ENCODE results near the gene C2CD5. TPM values are rescaled to one million over a fixed set of nuclear protein-coding genes. Genes with fewer than 3 reads are reported as not detected.

C2CD5 gene
- total RNA-seq, 8 experiments from 2014 or later = 25.4 to 54.0 (median 34.0) TPM

DNA sequence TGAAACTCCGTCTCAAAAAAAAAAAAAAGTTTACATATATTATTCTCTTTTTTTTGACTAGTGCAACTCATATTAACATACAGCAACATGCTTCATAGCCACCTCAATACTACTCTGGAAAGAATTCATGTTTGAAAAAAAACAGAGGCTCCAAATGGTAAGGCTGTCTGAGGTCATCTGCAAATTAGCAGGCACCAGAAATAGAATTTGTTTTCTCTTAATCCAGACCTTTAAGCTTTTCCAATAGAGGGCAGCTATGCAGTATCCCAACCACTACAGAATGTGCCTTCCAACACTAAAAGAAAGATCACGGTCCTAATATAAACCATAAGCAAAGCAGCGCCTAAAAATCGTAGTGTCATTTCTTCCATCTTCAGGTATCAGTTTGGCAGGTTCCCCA, 12.0 kb downstream of the C2CD5 start:
- Histone ChIP-seq H3K27ac (no peak overlapping the region), H3K4me3 (no peak overlapping the region), H3K4me1 (replicated peaks in 1 of 2) (no peaks in the 10 kb centered on the region)
- 91 to 100% (median 100%) methylated on average over 1 to 4 of the region's 4 CpGs; no CpG with 5 or more reads in 2 of the 10 experiments for WGBS, 10 experiments
- no peak for ATAC-seq (replicated peaks in 6 of 8)
- in situ Hi-C loops (cut with MboI; ENCODE audit: low pct_unique_long_range_greater_than_20kb in 2 of 9, low sequenced_read_pairs in 9 of 9, unreplicated experiment in 9 of 9) = loop anchor here in 1 of 9 experiments (25.0 kb wide), 1 partner anchor 105 kb away; the partner anchor contains the start of gene ETNK1

DNA sequence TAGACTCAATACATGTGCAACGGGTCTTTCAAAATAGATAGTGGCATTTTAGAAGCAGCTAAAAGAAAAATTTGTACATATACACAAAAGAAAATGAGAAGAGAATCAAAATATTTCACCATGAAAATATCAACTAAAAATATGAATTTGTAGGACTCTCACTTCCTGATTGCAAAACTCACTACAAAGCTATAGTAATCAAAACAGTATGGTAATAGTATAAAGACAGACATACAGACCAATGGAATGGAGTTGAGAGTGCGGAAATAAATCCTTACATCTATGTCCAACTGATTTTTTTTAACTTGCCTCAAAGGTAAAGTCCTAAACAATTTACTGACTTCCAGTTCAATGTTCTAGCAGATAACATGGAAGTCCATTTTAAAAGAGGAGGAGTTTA, 13.1 kb downstream of the C2CD5 start:
- no peak overlapping the region for H3K27ac ChIP-seq
- in situ Hi-C loops (cut with MboI; ENCODE audit: low pct_unique_long_range_greater_than_20kb in 2 of 9, low sequenced_read_pairs in 9 of 9, unreplicated experiment in 9 of 9) = loop anchor here in 1 of 9 experiments (25.0 kb wide), 1 partner anchor 106 kb away; the partner anchor contains the start of gene ETNK1
- no peaks in the 10 kb centered on the region for H3K4me1 ChIP-seq (replicated peaks in 1 of 2)
- no peak overlapping the region for H3K4me3 ChIP-seq
- WGBS, 10 experiments = 83 to 100% (median 100%) methylated on average over 1 to 2 of the region's 2 CpGs
- no peak for ATAC-seq (replicated peaks in 6 of 8)

DNA sequence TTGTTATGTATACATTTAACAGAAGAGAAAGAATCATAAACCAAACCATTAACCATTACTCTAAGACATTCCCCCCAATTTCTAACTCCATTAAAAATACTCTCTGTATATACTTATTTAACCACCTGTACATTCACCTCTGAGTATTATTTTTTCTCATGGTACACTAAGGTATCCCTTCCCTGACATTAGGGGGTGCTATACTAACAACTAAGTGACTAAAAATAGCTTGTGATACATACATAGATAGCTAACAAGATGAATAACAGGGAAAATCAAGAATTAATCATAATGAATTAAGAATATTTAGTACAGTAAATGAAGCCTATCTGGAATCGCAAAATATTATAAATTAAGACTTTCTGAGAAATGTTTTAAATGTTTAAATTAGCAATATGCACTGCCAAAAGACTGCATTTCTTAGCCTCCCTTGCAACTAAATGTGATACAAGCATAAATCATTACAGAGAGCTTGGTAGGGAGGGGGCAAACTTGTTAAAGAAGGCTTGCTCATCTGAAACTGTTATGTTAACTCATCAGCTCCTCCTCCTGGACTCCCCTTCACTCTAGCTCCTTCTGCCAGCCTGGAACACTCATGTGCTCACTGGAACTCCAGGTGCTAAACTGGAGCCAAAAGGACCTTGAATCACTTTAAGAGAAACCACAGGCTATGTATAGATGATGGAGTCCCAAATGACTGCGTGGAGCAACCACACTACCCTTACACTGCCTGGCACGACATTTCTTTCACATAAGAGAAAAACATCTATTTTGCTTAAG, 14.9 kb downstream of the C2CD5 start:
- no peaks in the 10 kb centered on the region for H3K4me1 ChIP-seq (replicated peaks in 1 of 2)
- no peak overlapping the region for H3K4me3 ChIP-seq
- no peak overlapping the region for H3K27ac ChIP-seq
- in situ Hi-C loops (cut with MboI; ENCODE audit: low pct_unique_long_range_greater_than_20kb in 2 of 9, low sequenced_read_pairs in 9 of 9, unreplicated experiment in 9 of 9) = loop anchor here in 1 of 9 experiments (25.0 kb wide), 1 partner anchor 108 kb away; the partner anchor contains the start of gene ETNK1
- ATAC-seq (replicated peaks in 6 of 8) = peak in 4 of 8 experiments; percentile 41 to 86 (median 69)
- WGBS, 10 experiments = 33 to 100% (median 93%) methylated on average over 1 to 3 of the region's 3 CpGs; no CpG with 5 or more reads in 1 of the 10 experiments

DNA sequence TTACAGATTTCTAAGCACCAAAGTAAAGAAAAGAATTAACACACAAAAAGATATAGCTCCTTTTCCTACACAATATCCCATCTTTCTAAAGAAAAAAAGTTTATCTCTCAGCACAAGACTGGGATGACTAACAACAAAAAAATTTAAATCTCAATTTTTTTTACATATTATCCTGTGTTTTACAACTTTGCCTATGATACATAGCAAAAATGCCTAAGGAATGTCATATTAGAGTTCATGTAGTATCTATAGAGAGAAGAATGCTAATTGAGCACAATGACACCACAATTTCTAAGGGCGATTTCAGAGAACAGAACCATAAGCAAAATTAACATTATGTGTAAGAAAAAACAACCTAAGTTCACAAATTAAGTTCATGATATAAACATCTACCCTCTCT, 16.3 kb downstream of the C2CD5 start:
- peak in 3 of 8 experiments; percentile 39 to 65 (median 50) for ATAC-seq (replicated peaks in 6 of 8)
- Histone ChIP-seq H3K27ac (no peak overlapping the region), H3K4me1 (replicated peaks in 1 of 2) (no peaks in the 10 kb centered on the region), H3K4me3 (no peak overlapping the region)
- 11 to 100% (median 89%) methylated on average over 1 of the region's 1 CpG; no CpG with 5 or more reads in 1 of the 10 experiments for WGBS, 10 experiments
- in situ Hi-C loops (cut with MboI; ENCODE audit: low pct_unique_long_range_greater_than_20kb in 2 of 9, low sequenced_read_pairs in 9 of 9, unreplicated experiment in 9 of 9) = loop anchor here in 1 of 9 experiments (25.0 kb wide), 1 partner anchor 109 kb away; the partner anchor contains the start of gene ETNK1

DNA sequence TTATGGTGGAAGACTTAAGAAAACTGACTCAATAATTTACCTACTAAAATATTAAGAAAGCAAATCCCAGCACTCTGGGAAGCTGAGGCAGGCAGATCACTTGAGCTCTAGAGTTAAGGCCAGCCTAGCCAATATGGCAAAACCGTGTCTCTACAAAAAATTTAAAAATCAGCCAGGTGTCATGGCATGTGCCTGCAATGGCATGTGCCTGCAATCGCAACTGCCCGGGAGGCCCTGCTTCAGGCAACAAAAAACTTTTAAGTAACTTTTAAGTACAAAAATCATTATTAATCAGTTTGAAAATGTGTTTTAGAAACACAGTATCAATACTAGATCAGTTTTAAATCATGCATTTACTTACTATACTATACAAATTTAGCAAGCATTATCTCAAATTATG, 17.5 kb downstream of the C2CD5 start:
- H3K27ac ChIP-seq = no peak overlapping the region
- WGBS, 10 experiments = 83 to 100% (median 94%) methylated on average over 1 to 3 of the region's 3 CpGs; no CpG with 5 or more reads in 2 of the 10 experiments
- no peak overlapping the region for H3K4me3 ChIP-seq
- ATAC-seq (replicated peaks in 6 of 8) = no peak
- in situ Hi-C loops (cut with MboI; ENCODE audit: low pct_unique_long_range_greater_than_20kb in 2 of 9, low sequenced_read_pairs in 9 of 9, unreplicated experiment in 9 of 9) = loop anchor here in 1 of 9 experiments (25.0 kb wide), 1 partner anchor 110 kb away; the partner anchor contains the start of gene ETNK1
- no peaks in the 10 kb centered on the region for H3K4me1 ChIP-seq (replicated peaks in 1 of 2)

DNA sequence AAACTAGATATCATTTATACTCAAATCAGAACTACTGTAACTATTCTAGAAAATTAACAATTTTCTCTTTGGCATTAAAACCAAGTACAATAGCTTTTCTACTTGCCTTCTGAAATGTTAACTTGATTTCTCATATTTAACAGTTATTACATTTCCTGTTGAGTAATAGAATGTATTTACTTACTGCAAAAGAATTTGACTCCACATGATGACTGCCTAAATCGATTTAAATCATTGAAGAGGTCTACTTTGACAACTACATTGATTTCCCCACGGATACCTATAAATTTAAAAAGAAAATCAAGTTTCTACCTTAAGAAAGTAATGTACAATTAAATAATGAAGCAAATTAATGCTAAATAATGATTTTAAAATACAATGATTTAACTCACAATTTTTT, 18.9 kb downstream of the C2CD5 start:
- 73 to 100% (median 93%) methylated on average over 2 of the region's 2 CpGs; no CpG with 5 or more reads in 2 of the 10 experiments for WGBS, 10 experiments
- Histone ChIP-seq H3K4me1 (replicated peaks in 1 of 2) (no peaks in the 10 kb centered on the region), H3K27ac (no peak overlapping the region), H3K4me3 (no peak overlapping the region)
- in situ Hi-C loops (cut with MboI; ENCODE audit: low pct_unique_long_range_greater_than_20kb in 2 of 9, low sequenced_read_pairs in 9 of 9, unreplicated experiment in 9 of 9) = loop anchor here in 1 of 9 experiments (25.0 kb wide), 1 partner anchor 112 kb away; the partner anchor contains the start of gene ETNK1
- no peak for ATAC-seq (replicated peaks in 6 of 8)

DNA sequence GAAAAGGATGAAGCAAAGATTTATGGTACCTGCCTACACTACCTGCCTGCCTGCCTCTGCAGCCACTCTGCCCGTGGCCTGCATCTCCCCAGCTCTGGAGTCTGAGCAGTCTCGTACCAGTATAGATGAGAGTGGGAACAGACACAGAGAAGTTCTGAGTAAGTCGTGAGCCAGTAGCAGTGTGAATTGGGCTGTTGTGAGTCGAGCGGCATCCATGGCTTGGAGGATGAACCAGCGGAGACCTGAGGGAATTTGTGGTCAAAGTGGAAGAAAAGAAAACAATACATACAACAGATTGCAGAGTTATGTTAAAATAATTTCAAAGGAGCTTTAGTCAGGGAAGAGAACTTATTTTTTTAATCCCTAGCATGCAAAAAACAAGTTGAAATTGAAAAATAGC, 25.3 kb downstream of the C2CD5 start:
- 77 to 100% (median 92%) methylated on average over 1 to 6 of the region's 6 CpGs; no CpG with 5 or more reads in 1 of the 10 experiments for WGBS, 10 experiments
- no peak for ATAC-seq (replicated peaks in 6 of 8)
- H3K4me1 ChIP-seq (replicated peaks in 1 of 2) = no peaks in the 10 kb centered on the region
- in situ Hi-C loops (cut with MboI; ENCODE audit: low pct_unique_long_range_greater_than_20kb in 2 of 9, low sequenced_read_pairs in 9 of 9, unreplicated experiment in 9 of 9) = no loop called here
- H3K27ac ChIP-seq = no peak overlapping the region
- no peak overlapping the region for H3K4me3 ChIP-seq

DNA sequence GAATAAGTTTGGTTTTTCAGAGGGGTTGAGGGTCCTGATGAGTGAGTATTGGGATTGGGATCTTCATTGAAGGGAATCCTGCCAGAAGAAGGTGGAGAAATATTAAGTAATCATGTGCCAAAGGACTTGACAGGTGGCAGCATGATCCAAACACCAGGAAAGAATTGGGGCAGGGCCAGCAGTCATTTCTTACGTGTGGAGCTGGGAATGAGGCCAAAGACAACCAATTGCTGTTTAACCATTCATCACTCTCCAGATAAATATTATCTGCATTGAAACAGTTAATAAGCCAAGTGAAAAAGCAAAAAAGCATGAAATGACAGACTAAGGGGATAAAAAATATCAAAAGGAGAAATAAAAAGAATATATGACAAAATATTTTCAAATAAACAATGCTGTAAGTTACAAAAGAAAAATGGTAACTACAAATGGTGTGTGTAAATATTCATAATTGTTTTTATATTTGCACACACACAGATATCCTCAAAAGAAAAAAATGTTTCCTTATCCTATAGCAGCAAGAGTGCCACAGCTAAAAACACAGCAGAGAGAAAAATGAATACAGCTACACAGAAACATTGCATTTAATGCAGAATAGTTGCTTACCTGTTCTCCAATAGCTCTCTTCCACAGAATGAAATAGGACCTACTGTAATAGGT, 26.2 kb downstream of the C2CD5 start:
- no peak for ATAC-seq (replicated peaks in 6 of 8)
- WGBS, 10 experiments = 0 to 100% (median 83%) methylated on average over 1 of the region's 1 CpG; no CpG with 5 or more reads in 3 of the 10 experiments
- H3K4me3 ChIP-seq = no peak overlapping the region
- no peaks in the 10 kb centered on the region for H3K4me1 ChIP-seq (replicated peaks in 1 of 2)
- H3K27ac ChIP-seq = no peak overlapping the region
- in situ Hi-C loops (cut with MboI; ENCODE audit: low pct_unique_long_range_greater_than_20kb in 2 of 9, low sequenced_read_pairs in 9 of 9, unreplicated experiment in 9 of 9) = no loop called here

DNA sequence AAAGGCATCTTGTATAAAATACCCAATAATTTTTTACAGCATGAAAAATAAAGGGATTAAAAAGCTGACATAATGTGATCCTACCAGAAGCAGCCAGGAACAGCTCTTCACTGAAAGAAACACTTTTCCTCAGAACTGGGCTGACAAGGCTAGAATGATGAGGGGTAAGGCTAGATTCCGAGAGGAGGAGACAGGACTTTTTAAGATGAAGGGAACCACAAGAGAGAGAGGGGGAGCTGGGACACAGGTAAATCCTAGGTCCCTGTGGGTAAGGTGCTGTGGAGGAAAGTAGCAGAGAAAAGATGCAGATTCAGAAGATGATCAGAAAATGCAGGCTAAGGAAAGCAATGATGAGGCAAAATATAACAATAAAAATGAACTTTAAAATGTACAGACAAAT, 29.5 kb downstream of the C2CD5 start:
- Histone ChIP-seq H3K4me1 (replicated peaks in 1 of 2) (no peaks in the 10 kb centered on the region), H3K27ac (no peak overlapping the region), H3K4me3 (no peak overlapping the region)
- ATAC-seq (replicated peaks in 6 of 8) = no peak
- in situ Hi-C loops (cut with MboI; ENCODE audit: low pct_unique_long_range_greater_than_20kb in 2 of 9, low sequenced_read_pairs in 9 of 9, unreplicated experiment in 9 of 9) = no loop called here
- 75 to 100% (median 100%) methylated on average over 1 of the region's 1 CpG; no CpG with 5 or more reads in 1 of the 10 experiments for WGBS, 10 experiments

DNA sequence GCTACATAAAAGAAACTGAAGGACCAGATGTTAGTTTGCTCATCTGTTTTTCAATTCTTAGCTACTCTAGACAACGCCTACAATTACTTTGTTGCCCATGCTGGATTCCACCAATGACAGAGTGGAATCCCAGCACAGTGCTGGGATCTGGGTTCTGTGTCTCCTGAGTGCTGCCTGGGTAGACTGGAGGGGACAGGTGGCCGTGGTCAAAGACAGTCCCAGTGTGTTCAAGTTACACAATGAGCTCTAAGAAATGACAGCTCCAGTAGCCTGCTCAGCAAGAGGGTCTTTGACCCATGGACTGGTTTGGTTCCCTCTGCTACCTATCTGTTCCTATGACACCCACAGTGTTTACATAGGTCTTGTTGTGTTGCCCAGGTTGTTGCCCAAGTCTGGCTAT, 38.5 kb downstream of the C2CD5 start:
- Histone ChIP-seq H3K4me1 (replicated peaks in 1 of 2) (no peaks in the 10 kb centered on the region), H3K4me3 (no peak overlapping the region), H3K27ac (no peak overlapping the region)
- ATAC-seq (replicated peaks in 6 of 8) = peak in 1 of 8 experiments; percentile 20
- 94 to 100% (median 100%) methylated on average over 1 to 2 of the region's 2 CpGs; no CpG with 5 or more reads in 5 of the 10 experiments for WGBS, 10 experiments
- in situ Hi-C loops (cut with MboI; ENCODE audit: low pct_unique_long_range_greater_than_20kb in 2 of 9, low sequenced_read_pairs in 9 of 9, unreplicated experiment in 9 of 9) = no loop called here

DNA sequence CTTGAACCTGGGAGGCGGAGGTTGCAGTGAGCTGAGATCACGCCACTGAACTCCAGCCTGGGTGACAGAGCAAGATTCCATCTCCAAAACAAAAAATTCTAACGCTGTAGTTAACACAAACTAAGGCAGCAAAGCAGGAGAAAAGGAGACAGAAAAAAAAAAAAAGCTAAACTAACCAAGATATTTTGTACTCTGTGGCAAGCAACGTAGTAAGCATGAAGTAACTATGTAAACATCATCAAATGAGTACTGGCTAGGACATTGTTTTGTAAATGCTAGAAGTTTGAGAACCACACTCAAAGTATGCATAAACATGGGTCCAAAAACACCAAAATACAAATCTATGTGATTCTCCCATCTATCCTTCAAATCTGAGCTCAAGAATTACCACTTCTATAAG, 44.2 kb downstream of the C2CD5 start:
- in situ Hi-C loops (cut with MboI; ENCODE audit: low pct_unique_long_range_greater_than_20kb in 2 of 9, low sequenced_read_pairs in 9 of 9, unreplicated experiment in 9 of 9) = no loop called here
- Histone ChIP-seq H3K4me1 (replicated peaks in 1 of 2) (no peaks in the 10 kb centered on the region), H3K4me3 (no peak overlapping the region), H3K27ac (no peak overlapping the region)
- no peak for ATAC-seq (replicated peaks in 6 of 8)
- WGBS, 10 experiments = 72 to 100% (median 88%) methylated on average over 2 to 4 of the region's 4 CpGs; no CpG with 5 or more reads in 1 of the 10 experiments

DNA sequence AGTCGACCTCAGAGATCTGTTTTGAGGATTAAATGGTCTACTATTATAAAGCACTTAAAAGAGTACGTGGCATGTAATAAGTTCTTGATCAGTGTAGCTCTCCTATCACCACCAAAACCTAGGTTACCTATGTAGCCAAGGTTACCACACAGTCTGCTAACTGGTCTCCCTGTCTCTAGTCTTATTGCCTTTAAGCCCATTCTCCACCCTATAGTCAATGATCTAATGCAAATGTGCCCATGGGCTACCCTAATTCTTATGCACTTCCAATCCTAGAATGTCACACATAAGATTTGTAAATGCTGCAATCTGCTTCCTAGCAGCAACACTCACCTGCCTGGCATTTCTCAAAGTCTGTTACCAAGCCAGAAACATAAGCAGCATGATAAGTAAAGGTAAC, 44.9 kb downstream of the C2CD5 start:
- no peaks in the 10 kb centered on the region for H3K4me1 ChIP-seq (replicated peaks in 1 of 2)
- ATAC-seq (replicated peaks in 6 of 8) = no peak
- in situ Hi-C loops (cut with MboI; ENCODE audit: low pct_unique_long_range_greater_than_20kb in 2 of 9, low sequenced_read_pairs in 9 of 9, unreplicated experiment in 9 of 9) = no loop called here
- 73 to 100% (median 100%) methylated on average over 1 to 2 of the region's 2 CpGs; no CpG with 5 or more reads in 1 of the 10 experiments for WGBS, 10 experiments
- no peak overlapping the region for H3K4me3 ChIP-seq
- no peak overlapping the region for H3K27ac ChIP-seq

DNA sequence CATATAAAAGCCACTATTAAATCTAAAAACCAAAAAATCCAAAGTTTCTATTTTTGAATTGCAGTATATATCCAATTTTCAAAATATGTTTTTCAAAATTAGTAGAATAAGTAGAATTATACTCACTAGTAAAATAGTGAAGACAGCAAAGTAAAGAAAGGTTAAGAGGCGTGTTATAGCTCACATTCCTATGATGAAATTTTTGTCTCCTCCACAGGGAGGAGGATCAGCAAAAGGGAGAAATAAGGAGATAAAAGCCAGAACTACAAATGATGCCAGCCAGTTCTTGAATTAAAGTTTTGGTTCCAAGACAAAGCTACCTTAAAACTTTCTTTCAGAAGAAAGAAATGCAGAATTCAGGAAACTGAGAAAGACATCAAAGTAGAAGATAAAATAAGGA, 50.0 kb downstream of the C2CD5 start:
- no peak overlapping the region for H3K27ac ChIP-seq
- ATAC-seq (replicated peaks in 6 of 8) = no peak
- in situ Hi-C loops (cut with MboI; ENCODE audit: low pct_unique_long_range_greater_than_20kb in 2 of 9, low sequenced_read_pairs in 9 of 9, unreplicated experiment in 9 of 9) = no loop called here
- no peak overlapping the region for H3K4me3 ChIP-seq
- 89 to 100% (median 100%) methylated on average over 1 of the region's 1 CpG for WGBS, 10 experiments
- H3K4me1 ChIP-seq (replicated peaks in 1 of 2) = no peaks in the 10 kb centered on the region

All from motor neuron (in vitro differentiated cells).